GM19099 (cell line): ENCODE data around the gene OTOG.

Experiments
- POLR2A ChIP-seq: IDR thresholded peaks from 3 replicates; pipeline ENCODE4 v1.6.1; 2011; ENCODE audit warnings: low read depth; ENCODE audit not compliant: insufficient read length; ENCODE audit errors: extremely low read depth

OTOG gene

DNA sequence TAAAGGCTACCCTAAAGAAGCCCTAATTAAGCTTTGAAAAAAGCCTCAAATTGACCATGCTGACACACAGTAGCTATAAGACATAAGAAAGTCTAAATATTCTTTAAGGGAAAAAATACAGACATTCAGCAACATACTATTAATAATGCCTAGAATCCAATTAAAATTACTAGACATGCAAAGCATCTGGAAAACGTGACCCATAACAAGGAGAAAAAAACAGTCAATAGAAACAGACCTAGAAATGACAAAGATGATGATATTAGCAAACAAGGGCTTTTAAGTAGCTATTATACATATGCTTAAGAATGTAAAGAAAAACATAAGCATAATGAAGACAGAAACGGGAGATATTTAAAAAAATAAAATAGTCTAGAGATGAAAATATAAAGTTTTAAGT lies 108.6 kb downstream of the OTOG start:
- no peak for TF ChIP-seq POLR2A

DNA sequence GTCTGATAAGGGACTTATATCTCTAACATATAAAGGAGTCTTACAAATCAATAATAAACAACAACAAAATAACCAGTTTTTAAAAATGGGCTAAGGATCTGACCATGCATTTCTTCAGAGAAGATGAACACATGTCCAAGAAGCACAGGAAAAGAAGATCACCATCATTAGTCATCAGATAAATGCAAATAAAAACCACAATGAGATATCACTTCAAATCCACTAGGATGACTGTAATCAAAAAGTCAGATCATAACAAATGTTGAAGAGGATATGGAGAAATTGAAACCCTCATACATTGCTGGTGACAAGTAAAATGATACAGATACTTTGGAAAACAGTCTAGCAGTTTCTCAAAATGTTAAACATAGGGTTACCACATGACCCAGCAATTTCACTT lies 111.2 kb downstream of the OTOG start:
- no peak for TF ChIP-seq POLR2A

DNA sequence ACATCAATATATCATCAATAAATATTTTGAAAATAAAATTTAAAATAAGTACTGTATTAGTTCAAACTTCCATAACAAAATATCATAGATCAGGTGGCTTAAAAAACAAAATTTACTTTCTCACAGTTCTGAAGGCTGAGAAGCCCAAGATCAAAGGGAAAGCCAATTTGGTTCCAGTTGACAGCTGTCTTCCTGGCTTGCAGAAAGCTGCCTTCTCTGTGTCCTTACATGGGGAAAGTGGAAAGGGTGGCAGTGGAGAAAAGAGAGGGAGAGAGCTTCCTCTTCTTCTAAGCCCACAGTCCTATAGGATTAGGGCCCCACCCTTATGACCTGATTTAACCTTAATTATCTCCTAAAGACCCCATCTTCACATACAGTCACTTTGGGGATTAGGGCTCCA lies 121.1 kb downstream of the OTOG start:
- no peak for TF ChIP-seq POLR2A

- TF ChIP-seq POLR2A, result no peak
Observed at GRCh38 chr11:17672469-17672868, 125.4 kb downstream of the OTOG start.

DNA sequence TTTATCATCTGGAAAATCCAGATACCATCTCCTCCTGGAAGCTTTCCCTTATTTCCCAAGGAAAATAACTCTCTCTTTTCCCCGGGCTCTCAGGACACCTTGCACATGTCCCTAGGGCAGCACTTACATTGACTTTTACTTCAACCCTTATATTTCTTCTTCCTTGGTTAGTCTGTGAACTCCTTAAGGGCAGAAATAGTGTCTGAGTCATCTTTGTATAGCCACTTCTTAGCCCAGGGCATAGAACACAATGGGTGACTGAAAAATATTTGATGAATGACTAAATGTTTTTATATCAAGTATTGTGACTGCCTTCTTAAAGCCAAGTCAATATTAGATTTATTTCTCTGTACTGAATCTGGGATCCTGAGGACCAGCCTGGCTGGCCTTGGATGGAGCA lies 126.9 kb downstream of the OTOG start:
- no peak for TF ChIP-seq POLR2A

DNA sequence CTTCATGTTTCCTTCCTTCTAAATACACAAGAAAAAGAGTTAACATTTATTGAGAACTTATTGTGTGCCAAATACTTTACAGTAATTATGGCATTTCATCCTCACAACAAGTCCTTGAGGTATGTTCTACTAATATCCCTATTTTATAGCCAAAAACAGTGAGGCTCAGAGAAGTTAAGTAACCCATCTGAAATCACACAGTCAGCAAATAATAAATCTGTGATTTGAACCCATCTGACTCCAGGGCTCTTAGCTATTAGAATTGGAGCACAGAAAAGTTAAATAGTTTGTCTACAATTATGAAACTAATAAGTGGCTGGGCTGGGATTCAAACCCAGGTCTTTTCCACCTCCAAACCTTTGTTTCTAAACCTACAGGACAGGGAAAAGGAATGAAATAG lies 135.8 kb downstream of the OTOG start:
- TF ChIP-seq POLR2A, result no peak

DNA sequence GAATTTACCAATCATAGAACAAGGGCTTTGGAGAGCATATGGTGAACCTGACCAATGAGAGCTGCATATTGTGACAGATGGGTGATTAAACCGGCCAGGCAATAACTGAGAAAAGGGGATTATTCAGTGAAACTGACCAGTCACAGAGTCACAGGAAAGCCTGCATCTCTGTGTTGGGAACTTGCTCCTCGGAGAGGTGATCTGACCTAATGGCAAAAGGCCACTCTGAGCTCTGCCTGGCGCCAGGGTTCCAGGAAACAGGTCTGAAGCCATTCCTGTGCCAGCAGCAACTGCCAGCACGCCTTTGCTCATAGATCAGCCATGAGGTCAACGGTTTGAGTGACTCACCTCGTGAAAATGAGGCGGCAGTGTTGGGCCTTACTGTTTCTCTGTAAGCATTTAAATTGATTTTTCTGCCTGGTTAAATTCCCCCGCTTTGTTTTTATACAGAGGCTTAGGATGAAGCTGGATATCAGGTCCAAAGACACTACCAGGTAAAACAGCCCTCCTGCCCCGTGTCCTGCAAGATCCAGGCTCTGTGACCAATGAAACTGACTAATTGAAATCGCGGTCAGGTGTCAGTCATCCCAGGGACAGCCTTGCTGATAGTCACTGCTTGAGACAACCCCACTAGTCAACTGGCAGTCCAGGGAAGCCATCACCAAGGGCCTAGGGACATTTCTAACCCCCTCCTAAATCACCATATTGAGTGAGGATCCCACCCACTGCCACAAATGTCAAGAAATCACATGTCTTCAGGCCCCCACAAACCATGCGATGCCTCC lies 136.5 kb downstream of the OTOG start:
- TF ChIP-seq POLR2A, result no peak

DNA sequence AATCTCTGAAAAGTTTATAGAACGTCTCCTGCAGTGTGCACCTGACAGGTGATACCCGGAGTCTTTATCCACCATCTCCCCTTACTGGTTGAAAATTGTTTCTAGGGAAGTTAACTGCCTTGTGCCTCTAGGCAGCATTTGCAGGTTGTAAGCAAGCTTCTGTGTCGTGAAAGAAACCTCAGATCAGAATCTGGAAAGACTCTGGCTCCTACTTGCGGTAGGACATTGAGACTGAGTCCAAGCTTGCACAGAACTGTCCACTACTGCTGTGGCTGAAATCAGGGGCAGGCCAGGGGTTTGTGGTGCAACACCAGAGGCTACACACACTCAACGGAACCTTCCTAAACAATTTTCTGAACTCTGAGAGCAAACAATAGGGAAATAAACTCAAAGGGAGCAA lies 137.5 kb downstream of the OTOG start:
- TF ChIP-seq POLR2A, result no peak

DNA sequence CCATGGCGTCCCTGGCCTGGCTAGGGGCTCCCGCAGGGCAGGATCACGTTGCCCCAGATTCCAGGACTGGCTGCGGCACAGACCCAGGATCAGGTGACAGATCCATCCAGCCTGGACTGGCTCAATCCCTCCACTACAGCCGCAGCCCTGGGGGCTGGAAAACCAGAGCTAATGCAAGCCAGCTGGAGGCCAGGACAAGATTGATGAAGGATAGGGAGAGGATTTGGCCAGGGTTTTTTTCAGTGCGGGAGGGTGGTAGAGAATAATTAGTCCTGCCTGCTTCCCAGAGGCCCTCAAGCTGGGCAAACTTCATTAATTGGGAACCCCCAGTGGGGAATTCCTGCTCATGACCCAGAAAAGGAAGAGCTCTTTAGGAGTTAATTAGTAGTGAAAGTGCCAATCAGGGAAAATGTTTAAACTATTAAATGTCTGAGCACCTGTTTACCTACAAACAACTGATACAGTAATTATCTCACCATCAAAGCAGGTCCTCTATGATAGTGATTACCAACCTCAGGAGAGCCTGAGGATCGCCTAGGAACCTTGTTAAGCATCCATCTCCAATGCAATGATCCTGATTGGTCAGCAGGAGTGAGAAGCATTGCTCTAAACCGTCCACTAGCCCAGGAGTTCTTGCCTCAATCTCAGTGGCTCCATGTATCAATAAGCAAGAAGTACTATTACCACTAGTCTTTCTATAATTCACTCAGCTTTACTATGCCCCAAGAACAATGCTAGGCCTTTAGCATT lies 139.3 kb downstream of the OTOG start:
- TF ChIP-seq POLR2A, result no peak

- TF ChIP-seq POLR2A, result no peak
Observed at GRCh38 chr11:17687946-17688670, 141.0 kb downstream of the OTOG start.

DNA sequence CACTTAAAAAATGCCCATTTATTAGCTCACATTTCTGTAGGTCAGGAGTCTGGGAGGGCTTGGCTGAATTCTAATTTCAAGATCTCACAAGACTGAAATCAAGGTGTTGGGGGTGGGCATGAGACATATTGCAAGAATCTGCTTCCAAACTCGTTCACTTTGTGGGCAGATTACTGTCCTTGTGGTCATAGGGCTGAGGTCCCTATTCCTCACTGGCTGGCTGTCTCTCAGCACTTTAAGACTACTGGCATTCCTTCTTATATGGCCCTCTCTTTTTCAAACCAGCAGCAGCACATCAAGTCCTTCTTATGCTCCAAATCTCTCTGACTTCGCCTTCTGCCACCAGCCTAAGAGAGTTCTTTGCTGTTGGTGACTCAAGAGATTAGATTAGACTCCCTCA lies 144.5 kb downstream of the OTOG start:
- no peak for TF ChIP-seq POLR2A

DNA sequence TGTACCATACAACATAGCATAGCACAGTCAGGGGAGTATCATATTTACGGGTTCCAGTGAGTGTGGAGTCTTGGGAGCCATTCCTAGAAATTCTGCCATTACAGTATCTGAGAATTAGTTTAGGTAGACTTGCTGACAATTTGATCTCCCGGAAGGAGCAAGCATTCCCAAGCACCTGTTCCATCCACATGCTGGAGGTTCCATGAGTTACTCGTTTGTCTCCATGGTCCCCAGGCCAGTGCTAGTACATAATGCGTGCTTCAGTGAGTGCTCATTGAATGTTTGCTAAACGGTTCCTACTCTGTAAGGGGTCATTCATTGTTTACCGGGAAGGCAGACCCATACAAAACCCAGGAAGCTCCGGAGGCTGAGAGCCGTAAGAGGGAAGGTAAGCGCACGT lies 144.9 kb downstream of the OTOG start:
- TF ChIP-seq POLR2A, result no peak

DNA sequence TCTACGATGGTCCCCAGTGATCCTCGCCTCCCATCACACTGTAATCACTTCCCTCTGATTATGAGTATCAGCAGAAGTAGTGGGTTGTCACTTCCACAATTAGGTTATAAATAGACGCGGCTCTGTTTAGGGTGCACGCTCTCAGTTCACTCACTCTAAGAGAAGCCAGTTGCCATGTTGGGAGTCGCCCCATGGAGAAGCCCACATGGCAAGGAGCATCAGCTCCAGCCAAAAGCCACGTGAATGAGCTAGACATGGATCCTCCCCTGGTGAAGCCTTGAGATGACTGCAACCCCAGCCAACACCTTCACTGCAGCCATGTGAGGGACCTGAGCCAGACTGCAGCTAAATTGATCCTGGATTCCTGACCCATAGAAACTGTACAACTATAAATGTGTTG lies 145.9 kb downstream of the OTOG start:
- TF ChIP-seq POLR2A, result no peak

GRCh38 chr11:17693531-17693930 lies 146.5 kb downstream of the OTOG start:
- no peak for TF ChIP-seq POLR2A

GRCh38 chr11:17694494-17695110 lies 147.5 kb downstream of the OTOG start:
- TF ChIP-seq POLR2A, result no peak
